WERI-Rb-1 (cell line): ENCODE measurements around the gene PLEKHG3.

Experiments
- DNase-seq: peaks from one replicate; pipeline ENCODE4 v3.0.0-alpha.2; 2020
- H3K27ac ChIP-seq: fragments of 250-450 bp; sonication (Bioruptor Pico); 2 replicates; pipeline ENCODE4 v1.5.1; 2020; ENCODE audit warnings: mild to moderate bottlenecking, moderate library complexity
- H3K27me3 ChIP-seq: fragments of 250-450 bp; sonication (Bioruptor Pico); 2 replicates; pipeline ENCODE4 v1.5.1; 2021; ENCODE audit warnings: mild to moderate bottlenecking, low read depth, moderate library complexity; ENCODE audit not compliant: insufficient read depth, severe bottlenecking
- H3K36me3 ChIP-seq: fragments of 250-450 bp; sonication (Bioruptor Pico); 2 replicates; pipeline ENCODE4 v1.5.1; 2020; ENCODE audit warnings: mild to moderate bottlenecking, moderate library complexity
- H3K4me3 ChIP-seq: 2 replicates; pipeline ENCODE4 v1.5.1; 2011; ENCODE audit warnings: low read depth, mild to moderate bottlenecking, control low read depth, low read length
- H3K9me3 ChIP-seq: fragments of 250-450 bp; sonication (Bioruptor Pico); 2 replicates; pipeline ENCODE4 v1.5.1; 2021; ENCODE audit warnings: mild to moderate bottlenecking, moderate library complexity; ENCODE audit not compliant: severe bottlenecking
- CTCF ChIP-seq: IDR thresholded peaks from 2 replicates; pipeline ENCODE4 v1.5.1; 2011; ENCODE audit warnings: low read depth, mild to moderate bottlenecking, control low read depth, inconsistent platforms, low read length

PLEKHG3 gene

GRCh38 chr14:64736271-64737169 lies 32.3 kb downstream of the PLEKHG3 start:
- no peak overlapping the region for H3K4me3 ChIP-seq
- no peak for DNase-seq
- peaks cover 9% of the 10 kb centered on the region for H3K36me3 ChIP-seq
- H3K9me3 ChIP-seq: no peaks in the 10 kb centered on the region
- H3K27me3 ChIP-seq: no peaks in the 10 kb centered on the region
- peak; percentile 9; the same call in 1 of the 2 replicates for TF ChIP-seq CTCF
- no peak overlapping the region for H3K27ac ChIP-seq

DNA sequence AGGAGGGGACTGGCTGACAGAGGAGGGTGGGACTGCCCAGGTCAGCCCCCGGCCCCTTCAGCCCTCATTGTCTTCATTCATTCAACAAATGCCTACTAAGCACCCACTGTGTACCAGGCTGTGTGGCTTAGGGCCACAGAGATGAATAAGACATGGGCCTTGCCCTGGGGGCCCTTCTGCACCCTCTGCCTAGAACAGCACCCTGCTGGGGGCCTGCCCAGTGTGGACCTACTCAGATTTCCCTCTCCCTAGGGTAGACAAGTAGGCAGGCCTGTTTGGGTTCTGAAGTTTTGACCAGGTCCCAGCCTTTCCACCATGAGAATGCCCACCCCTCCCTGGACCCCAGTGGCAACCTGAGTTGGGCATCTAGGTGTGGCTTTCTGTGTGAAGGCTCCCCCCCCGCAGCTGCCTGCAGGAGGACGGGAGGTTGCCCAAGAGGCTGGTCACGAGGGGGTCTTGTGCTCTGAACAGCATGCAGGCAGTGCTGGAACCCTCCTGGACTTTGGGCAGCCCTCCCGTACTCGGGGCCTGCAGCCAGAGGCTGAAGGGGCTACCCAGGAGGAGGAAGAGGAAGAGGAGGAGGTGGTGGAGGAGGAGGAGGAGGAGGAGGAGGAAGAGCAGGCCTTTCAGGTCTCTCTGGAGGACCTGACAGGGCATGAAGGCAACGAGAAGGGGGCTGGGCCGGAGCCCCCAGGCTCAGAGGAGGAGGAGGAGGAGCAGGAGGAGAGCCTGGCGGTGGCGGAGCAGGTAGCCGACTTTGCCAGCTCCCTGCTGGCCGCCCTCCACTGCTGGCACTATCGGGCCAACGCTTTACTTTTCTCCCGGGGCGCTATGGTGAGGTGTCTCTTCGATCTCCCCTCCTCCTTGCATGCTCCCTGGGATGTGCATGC lies 33.4 kb downstream of the PLEKHG3 start:
- H3K27me3 ChIP-seq: no peaks in the 10 kb centered on the region
- H3K27ac ChIP-seq: no peak overlapping the region
- H3K4me3 ChIP-seq: no peak overlapping the region
- DNase-seq: no peak
- H3K9me3 ChIP-seq: no peaks in the 10 kb centered on the region
- H3K36me3 ChIP-seq: peaks cover 20% of the 10 kb centered on the region
- no peak for TF ChIP-seq CTCF

DNA sequence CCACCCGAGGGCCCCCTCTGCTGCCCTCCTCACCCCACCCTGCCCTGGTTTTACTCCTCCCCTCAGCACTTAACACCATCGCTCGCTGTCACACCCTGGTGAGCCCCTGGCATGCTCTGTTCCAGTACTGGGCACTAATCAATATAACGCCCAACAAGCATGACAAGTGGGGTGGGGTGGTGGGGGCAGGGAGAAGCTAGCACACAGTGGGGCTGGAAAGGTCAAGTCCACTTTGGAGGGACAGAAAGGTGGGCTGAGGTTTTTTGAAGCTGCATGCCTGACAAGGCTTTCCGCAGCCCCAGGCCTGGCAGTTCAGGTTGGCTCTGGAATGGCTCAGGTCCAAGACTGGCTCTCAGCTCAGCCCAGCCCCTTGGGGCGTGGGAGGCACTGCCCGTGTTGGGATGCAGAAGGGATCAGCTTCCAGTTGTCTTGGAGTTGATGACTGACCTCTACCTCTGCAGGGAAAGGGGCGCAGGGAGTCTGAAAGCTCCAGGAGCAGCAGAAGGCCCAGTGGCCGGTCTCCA lies 34.1 kb downstream of the PLEKHG3 start:
- no peak overlapping the region for H3K4me3 ChIP-seq
- no peak overlapping the region for H3K27ac ChIP-seq
- TF ChIP-seq CTCF: no peak
- peaks cover 20% of the 10 kb centered on the region for H3K36me3 ChIP-seq
- H3K27me3 ChIP-seq: no peaks in the 10 kb centered on the region
- no peaks in the 10 kb centered on the region for H3K9me3 ChIP-seq
- no peak for DNase-seq

DNA sequence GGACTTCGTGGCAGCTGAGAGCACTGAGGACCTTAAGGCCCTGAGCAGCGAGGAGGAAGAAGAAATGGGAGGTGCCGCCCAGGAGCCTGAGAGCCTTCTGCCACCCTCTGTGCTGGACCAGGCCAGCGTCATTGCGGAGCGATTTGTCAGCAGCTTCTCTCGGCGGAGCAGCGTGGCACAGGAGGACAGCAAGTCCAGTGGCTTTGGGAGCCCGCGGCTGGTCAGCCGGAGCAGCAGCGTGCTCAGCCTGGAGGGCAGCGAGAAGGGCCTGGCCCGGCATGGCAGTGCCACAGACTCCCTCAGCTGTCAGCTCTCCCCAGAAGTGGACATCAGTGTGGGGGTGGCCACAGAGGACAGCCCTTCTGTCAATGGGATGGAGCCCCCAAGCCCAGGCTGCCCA lies 37.0 kb downstream of the PLEKHG3 start:
- TF ChIP-seq CTCF: no peak
- Histone ChIP-seq H3K27me3 (no peaks in the 10 kb centered on the region), H3K4me3 (no peak overlapping the region), H3K27ac (no peak overlapping the region), H3K9me3 (no peaks in the 10 kb centered on the region), H3K36me3 (peaks cover 20% of the 10 kb centered on the region)
- DNase-seq: no peak

GRCh38 chr14:64741961-64742360 lies 37.7 kb downstream of the PLEKHG3 start:
- no peak for DNase-seq
- no peak for TF ChIP-seq CTCF
- Histone ChIP-seq H3K27ac (no peak overlapping the region), H3K36me3 (peaks cover 20% of the 10 kb centered on the region), H3K9me3 (no peaks in the 10 kb centered on the region), H3K27me3 (no peaks in the 10 kb centered on the region), H3K4me3 (no peak overlapping the region)
